ENCODE measurements around the gene FOXL3.
"Not testable (repeated sequence)": the region's sequence is repeated elsewhere in the genome, so short reads cannot be mapped to it uniquely, and the experiment has no call there.

The FOXL3 gene

GRCh38 chr7:289756-290553, at the start of gene FOXL3:
FOXL3 (plus strand) TSS chr7:290170; CDS start chr7:290170, 0 bp downstream.
- no peak for DNase-seq (ENCODE audit: low spot score)

GRCh38 chr7:240887-241421, 49.0 kb upstream of the FOXL3 start:
- no peak for DNase-seq (ENCODE audit: low spot score)

GRCh38 chr7:241513-241912, 48.5 kb upstream of the FOXL3 start:
- no peak for DNase-seq (ENCODE audit: low spot score)

- not testable (repeated sequence) for DNase-seq (ENCODE audit: low spot score)
These were observed 47.0 kb upstream of the FOXL3 start for GRCh38 chr7:242826-243579.

- DNase-seq (ENCODE audit: low spot score): not testable (repeated sequence)
These were observed 46.4 kb upstream of the FOXL3 start for GRCh38 chr7:243580-243978.

- no peak for DNase-seq (ENCODE audit: low spot score)
These were observed 45.0 kb upstream of the FOXL3 start for GRCh38 chr7:244974-245373.

- DNase-seq (ENCODE audit: low spot score): no peak
These were observed 44.2 kb upstream of the FOXL3 start for GRCh38 chr7:245574-246295.

GRCh38 chr7:246451-246850, 43.5 kb upstream of the FOXL3 start:
- DNase-seq (ENCODE audit: low spot score): no peak

- DNase-seq (ENCODE audit: low spot score): no peak
These were observed 42.8 kb upstream of the FOXL3 start for GRCh38 chr7:247181-247580.

GRCh38 chr7:247636-248035, 42.3 kb upstream of the FOXL3 start:
- no peak for DNase-seq (ENCODE audit: low spot score)

- DNase-seq (ENCODE audit: low spot score): no peak
These were observed 41.1 kb upstream of the FOXL3 start for GRCh38 chr7:248732-249435.

- DNase-seq (ENCODE audit: low spot score): no peak
These were observed 40.0 kb upstream of the FOXL3 start for GRCh38 chr7:249989-250388.

- no peak for DNase-seq (ENCODE audit: low spot score)
These were observed 39.4 kb upstream of the FOXL3 start for GRCh38 chr7:250523-250922.

GRCh38 chr7:251005-251404, 39.0 kb upstream of the FOXL3 start:
- DNase-seq (ENCODE audit: low spot score): no peak

- no peak for DNase-seq (ENCODE audit: low spot score)
These were observed 38.4 kb upstream of the FOXL3 start for GRCh38 chr7:251446-252175.

GRCh38 chr7:252216-252965, 37.6 kb upstream of the FOXL3 start:
- no peak for DNase-seq (ENCODE audit: low spot score)

- no peak for DNase-seq (ENCODE audit: low spot score)
These were observed 37.0 kb upstream of the FOXL3 start for GRCh38 chr7:252981-253380.

GRCh38 chr7:253581-254336, 36.2 kb upstream of the FOXL3 start:
- DNase-seq (ENCODE audit: low spot score): no peak

- no peak for DNase-seq (ENCODE audit: low spot score)
These were observed 35.5 kb upstream of the FOXL3 start for GRCh38 chr7:254337-255037.

Data from NAMALWA (cell line).